Umbilical cord (tissue), 2 donors: ENCODE measurements around the gene UQCC2. TPM values are rescaled to one million over a fixed set of nuclear protein-coding genes. Genes with fewer than 3 reads are reported as not detected.
A peak's percentile ranks its signal among the peaks of the same experiment; 100 is the strongest.

Experiments used
- DNase-seq: peaks from one replicate; pipeline ENCODE4 v3.0.0-alpha.2; 2015; ENCODE audit warnings: low spot score
- total RNA-seq: library from RNA; depleted of rRNA; stranded (reverse); fragments of >200 nt; gene quantifications from one replicate; pipeline ENCODE4 v1.2.3, GENCODE V29; 2014; ENCODE audit warnings: low replicate concordance; ENCODE audit not compliant: insufficient read depth

UQCC2 gene
- total RNA-seq, 1 donor from 2014 or later, result 8.2 TPM

DNA sequence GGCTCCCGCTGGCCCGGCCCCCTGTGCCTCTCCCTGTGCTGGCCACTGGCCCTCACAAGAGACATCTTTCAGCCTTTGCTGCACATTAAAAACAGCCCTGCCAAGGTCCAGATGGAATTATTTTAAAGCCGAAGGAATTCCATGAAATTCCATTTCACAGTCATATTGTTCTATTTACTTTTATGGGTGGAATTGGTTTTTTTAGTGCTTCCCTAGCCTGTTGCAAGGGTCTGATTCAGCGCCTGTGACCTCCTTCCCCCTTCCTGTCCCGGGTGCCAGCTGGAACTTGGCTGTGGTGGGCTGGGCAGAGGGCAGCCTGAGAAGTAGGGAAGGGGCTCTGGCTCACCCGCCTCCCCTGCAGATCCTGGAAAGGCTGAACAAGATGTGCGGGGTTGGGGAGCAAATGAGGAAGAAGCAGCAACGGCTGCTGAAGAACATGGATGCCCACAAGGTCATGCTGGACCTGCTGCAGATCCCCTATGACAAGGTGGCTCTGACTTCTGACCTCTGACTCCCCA is 34.3 kb downstream of the UQCC2 start:
- DNase-seq, result peak; percentile 73

- DNase-seq, result no peak
Observed at GRCh38 chr6:33676416-33677142, 34.9 kb downstream of the UQCC2 start.

DNA sequence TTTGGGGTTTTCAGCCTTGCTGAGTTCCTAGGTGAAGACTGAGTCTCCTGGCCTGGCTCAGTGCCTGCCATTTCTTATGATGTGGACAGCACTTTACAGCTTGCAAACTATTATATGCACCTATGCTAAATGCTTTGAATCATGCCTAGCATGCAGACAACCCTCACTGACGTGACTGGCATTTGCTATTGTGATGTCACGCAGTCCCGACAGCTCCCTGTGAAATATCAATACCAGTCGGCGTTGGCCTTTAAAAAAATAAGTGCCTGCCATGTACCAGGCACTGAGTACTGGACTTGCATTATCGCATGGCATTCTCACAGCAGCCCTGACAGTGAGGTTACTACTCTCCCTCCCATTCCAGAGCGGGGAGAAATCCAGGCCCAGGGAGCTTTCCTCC is 35.5 kb downstream of the UQCC2 start:
- no peak for DNase-seq

- DNase-seq, result no peak
Observed at GRCh38 chr6:33673851-33674250, 37.6 kb downstream of the UQCC2 start.

DNA sequence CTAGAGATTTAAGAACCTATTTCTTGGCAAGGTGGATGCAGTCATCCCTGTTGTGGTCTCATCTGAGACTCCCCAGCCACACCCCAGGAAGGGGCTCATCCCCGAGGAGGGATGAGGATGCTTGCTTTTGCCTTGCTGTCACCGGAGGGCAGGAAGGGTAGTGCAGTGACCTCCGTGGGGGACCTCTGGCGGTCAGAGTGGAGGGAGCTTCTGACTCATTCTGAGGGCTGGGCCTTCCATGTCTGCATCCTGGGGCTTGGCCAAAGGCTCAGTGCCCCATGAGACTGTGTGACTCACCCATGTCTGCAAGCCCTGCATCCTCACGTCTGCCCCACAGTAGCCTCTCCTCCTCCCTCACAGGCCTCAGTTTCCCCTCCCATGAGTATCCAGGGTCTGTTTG is 38.7 kb downstream of the UQCC2 start:
- peak; percentile 91 for DNase-seq

GRCh38 chr6:33671744-33672072 is 39.8 kb downstream of the UQCC2 start:
- no peak for DNase-seq

DNA sequence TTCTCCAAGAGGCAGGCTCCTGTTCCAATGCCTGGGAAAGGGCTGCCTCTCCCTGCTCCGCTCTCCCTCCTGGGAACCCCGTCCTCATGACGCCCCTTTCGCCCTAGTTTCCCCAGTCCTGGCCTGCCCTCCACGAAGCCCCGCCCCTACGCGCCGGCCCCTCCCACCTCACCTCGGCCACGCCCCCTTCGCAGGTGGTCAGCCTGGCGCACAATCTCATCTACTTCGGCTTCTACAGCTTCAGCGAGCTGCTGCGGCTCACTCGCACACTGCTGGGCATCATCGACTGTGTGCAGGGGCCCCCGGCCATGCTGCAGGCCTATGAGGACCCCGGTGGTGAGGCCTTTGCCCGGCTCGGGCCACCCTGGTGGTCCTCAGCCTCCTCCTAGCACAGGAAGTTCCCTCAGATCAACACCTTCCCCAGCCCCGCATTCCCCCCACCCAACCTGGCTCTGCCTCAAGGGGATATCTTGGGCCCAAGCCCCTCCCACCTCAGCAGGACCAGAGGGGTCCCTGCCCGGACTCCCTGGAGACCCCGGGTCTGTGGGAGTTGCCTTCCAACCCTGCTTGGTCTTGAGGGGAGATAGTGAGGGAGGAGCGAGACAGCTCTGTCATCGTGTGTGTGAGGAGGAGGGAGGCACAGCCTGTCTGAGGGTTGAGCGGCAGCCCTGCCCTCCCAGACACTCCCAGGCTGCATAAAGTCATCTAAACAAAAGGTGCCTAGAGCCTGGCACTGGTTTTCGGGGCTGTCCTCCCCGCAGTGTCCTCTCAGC is 40.3 kb downstream of the UQCC2 start:
- DNase-seq, result no peak

GRCh38 chr6:33670086-33670660 is 41.3 kb downstream of the UQCC2 start:
- DNase-seq, result no peak

- DNase-seq, result peak; percentile 25
Observed at GRCh38 chr6:33668914-33669313, 42.6 kb downstream of the UQCC2 start.

GRCh38 chr6:33668328-33668727 is 43.2 kb downstream of the UQCC2 start:
- DNase-seq, result no peak

- DNase-seq, result no peak
Observed at GRCh38 chr6:33667776-33668175, 43.7 kb downstream of the UQCC2 start.

- no peak for DNase-seq
Observed at GRCh38 chr6:33667072-33667471, 44.4 kb downstream of the UQCC2 start.

DNA sequence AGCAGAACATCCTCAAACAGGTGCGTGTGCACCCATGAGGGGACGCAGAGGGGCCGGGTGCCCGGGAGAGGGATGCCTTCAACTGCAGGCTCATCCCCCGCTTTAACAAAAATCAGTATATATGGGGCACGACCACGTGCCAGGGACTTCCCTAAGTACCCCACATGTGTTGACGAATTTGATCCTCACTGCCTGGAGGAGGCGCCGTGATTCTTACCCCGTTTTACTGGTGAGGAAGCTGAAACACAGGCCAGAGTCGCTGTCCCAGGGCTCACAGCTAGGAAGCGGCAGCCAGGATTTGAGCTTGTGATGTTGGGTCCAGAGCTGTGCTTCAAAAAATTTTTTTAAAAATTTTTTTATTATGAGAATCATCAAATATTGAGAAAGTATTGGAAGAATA is 45.5 kb downstream of the UQCC2 start:
- DNase-seq, result no peak

GRCh38 chr6:33664506-33665057 is 46.9 kb downstream of the UQCC2 start:
- DNase-seq, result no peak

- DNase-seq, result no peak
Observed at GRCh38 chr6:33663727-33664449, 47.6 kb downstream of the UQCC2 start.

DNA sequence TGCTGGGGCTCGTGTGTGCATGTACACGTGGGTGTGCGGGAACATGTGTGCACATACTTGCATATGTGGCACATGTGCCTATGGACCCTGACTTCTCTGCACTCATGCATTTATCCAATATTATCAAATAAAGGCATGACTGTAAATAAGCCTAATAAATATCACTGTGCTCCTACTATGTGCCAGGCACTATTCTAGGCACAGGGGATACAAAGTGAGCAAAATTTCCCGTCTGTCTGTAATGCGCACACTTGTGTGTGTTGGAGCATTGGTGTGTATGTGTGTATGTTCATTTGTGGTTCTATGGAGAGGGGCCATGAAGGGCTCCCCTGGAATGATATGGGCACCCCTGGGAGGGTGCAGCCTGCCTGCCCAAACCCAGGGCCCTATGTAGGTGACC is 48.5 kb downstream of the UQCC2 start:
- DNase-seq, result no peak

DNA sequence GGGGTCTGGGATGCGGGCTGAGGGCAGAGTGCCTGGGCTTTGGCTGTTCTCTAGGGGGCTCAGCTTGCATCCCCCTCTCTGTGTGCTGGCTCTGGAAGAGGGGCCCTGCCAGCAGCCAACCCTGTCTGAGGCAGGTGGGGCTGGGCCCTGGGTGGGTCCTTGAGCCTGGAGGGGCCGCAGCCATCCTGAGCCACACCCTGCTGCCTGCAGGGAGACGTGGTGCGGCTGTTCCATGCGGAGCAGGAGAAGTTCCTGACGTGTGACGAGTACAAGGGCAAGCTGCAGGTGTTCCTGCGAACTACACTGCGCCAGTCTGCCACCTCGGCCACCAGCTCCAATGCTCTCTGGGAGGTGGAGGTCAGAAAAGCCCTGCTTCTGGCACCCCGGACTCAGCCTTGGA is 49.2 kb downstream of the UQCC2 start:
- DNase-seq, result no peak

DNA sequence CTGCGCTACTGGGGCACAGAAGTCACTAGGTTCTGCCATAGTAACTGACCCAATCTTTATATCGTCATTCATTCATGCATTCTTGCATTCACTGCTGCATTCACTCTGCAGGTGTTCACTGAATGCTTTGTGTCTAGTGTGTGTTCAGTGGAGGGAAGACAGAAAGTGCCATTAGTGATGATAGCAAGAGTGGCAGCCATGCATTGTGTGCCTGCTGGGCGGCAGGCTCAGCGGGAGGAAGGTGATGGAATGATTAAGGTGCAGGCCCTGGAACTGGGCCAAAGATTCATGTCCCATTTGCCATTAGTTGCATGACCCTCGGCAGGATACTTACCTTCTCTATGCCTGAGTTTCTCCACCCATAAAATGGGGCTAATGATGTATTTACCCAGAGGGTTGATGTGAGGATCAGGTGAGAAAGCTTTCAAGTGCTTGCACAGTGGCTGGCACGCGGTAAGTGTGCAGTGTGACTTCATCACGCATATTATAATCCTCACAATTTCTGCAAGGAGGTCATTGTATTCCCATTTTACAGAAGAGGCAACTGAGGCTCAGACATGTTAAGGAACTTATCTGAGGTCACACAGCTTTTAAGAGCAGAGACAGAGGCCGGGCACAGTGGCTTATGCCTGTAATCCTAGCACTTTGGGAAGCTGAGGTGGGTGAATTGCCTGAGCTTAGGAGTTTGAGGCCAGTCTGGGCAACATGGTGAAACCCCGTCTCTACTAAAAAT is 50.2 kb downstream of the UQCC2 start:
- no peak for DNase-seq

DNA sequence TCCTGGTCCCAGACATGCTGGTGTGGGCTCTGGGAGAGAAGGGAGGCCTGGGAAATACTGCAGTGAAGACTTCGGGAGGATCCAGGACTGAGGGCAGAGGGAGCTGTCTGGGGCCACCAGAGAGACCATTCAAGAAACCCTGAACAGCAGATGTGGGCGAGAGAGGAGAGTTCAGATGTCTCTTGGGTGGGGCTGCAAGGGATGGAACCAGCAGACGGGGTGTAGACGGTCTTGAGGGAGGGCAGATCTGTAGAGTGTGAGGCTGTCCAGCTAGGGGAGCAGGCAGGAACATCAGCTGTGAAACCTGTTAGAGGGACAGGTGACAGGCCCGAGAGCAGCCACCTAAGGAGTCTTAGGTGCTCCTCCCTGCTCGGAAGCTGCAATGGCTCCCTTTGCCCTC is 51.5 kb downstream of the UQCC2 start:
- no peak for DNase-seq

DNA sequence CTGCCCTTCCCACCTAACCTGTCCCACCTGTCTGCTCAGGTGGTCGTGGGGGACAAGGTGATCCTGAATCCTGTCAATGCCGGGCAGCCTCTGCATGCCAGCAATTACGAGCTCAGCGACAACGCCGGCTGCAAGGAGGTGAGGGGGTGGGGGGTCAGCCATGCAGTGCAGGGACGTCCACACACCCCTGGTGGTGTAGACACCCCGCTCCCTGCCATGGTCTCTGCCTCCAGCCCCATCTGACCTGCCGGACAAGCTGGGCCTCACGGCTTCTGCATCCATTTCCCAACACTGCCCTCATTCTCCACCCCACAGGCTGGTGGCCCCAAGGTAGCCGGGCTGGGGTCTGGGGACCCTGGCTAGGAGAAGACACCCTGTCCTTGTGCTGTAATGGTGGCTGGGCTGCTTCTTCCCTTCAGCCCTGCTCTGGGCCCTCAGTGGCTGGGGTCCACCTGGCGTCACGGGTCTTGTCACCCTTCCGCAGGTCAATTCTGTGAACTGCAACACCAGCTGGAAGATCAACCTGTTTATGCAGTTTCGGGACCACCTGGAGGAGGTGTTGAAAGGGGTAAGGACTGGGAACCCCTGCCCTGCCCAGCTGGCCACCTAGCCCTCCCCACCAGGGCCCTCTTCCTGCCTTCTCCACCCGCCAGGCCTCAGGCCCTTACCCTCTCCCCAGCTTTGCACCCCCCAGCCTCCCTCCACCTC is 52.4 kb downstream of the UQCC2 start:
- no peak for DNase-seq
